GM10847 (cell line): ENCODE data around the gene WDR72.

ENCODE experiments used
- POLR2A ChIP-seq: IDR thresholded peaks from 2 replicates; pipeline ENCODE4 v1.6.1; 2011; ENCODE audit not compliant: insufficient read length; ENCODE audit errors: extremely low read depth

WDR72 gene

DNA sequence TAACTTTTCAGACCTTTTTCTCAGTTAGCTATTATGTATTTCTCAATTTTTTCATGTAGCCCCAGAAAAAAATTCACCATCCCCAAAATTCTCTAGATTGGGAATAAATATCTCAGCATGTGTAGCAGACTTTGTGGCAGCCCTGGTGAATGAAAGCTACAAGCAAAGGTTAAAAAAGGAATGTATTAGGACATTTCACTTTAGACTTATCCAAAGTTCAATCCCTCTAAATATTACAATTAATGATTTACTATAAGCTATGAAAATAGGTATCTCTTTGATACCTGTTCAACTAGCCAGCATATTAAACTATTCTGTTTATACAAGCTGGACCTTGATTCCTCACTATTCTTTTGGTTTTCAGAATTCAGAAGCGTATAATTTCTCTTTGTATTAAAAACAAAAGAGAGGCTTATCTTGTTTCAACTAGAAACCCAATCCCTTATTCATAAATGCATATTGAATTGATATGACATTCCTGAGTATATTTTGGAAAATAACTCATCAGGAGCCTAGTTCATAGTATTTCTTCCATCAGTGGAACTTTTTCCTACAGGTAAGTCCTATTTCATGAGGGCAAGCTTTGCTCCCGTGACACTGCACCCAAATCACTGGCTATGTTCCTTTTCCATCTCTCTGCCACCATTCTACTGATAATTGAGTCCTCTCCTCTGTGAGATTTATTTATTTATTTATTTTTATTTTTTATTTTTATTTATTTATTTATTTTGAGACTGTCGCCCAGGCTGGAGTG is 38.0 kb downstream of the WDR72 start:
- TF ChIP-seq POLR2A: no peak

DNA sequence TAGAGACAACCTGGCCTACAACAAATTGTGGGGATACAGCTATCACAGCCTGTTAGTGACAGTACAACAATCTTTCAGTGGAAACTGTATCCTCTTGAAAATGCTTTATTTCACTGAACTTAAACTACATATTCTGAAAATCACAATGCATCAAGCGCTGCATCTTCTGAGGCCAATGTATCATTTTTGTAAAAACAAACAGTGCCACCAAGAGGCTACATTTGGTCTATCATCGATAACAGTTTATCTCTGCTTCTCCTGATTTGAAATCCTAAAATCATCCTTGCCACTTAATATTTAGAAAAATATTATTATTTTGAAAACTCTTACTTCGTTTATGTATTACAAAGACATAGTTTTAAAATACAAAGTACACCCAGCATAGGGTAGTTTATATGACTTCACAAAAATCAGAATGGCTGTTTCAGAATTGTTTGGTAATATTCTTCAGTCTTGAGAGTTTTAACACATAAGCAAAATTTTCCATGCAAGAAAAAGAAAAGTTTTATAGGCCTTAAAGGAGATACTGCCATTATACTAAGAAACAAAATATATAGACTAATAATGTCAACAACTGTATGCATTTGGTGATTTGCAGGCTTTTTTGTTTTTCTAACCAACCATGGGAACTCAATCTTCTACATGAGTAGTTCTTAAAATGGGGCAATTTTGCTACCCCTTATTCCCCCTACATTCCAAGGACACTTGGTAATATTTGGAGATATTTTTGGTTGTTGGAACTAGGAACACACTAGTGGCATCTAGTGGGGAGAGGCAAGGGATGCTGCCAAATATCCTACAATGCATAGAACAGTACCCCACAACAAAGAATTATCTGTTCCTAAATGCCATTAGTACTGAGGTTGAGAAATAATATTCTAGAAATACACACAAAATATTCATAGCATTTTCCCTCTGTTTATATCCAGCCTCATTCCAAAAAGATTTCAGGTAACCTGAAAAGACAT is 42.3 kb downstream of the WDR72 start:
- TF ChIP-seq POLR2A: no peak

DNA sequence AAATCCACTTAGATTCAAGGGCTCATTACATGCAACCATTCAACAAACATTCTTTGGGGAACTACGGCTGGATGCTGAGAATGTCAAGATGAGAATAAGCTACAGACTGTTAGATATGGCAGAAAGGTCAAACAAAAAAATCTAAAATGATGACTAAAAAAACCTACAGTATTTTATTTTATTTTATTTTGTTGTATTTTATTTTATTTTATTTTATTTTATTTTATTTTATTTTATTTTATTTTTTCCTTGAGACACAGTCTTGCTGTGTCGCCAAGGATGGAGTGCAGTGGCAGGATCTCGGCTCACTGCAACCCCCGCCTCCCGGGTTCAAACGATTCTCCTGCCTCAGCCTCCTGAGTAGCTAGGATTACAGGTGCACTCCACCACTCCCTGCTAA is 46.2 kb downstream of the WDR72 start:
- no peak for TF ChIP-seq POLR2A

DNA sequence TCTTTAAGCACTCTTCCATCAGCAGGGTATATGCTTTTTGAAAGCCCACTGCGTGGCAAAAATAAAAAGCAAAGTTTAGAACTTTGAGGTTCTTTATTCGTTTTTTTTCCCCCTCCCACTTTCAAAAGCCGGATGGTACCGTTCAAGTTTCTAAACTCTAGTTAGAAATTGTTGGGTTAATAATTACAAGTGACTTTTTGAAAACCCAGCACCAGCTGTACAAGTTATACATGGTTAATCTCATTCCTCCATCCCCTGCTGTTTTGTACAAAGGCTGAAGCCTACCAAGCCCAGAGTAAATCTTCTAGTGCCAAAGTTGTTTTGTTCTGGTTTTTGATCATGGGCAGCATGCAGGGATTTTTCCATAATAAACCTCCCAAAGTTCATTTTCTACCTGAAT is 48.6 kb downstream of the WDR72 start:
- no peak for TF ChIP-seq POLR2A

DNA sequence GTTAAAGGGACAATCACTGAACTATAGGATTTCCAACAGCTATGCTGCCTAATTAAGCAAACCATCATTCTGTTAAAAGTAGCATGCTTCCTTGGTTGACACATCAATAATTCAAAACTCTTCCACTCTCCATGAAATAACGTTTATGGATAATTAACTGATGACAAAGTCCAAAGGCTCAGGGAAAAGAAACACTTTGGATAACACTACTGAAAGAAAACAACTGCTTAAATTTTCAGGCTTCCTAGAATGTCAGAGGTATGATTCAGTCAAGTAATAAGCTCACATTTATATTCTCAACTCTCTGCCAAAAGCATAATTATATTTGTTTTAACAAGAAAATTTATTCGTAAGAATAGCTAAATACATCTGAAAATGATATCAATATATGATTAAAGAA is 49.6 kb downstream of the WDR72 start:
- no peak for TF ChIP-seq POLR2A

DNA sequence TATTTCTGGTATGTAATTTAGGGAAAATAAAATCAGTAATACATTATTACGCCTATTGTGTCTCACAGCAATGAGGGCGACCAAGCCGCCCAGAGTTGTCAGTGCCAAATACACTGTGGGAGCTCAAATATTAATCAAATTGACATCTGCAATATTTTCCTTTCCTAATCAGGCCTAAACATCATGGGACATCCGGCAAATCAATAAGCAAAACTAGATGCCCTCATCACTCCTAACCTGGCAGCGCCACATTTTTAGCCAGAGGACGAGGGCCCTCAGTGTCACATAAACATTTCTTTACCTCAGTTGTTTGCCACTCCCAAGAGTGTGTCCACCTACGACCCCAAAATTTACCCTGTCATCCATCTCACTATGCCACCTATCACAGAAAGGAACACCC is 64.1 kb downstream of the WDR72 start:
- no peak for TF ChIP-seq POLR2A

DNA sequence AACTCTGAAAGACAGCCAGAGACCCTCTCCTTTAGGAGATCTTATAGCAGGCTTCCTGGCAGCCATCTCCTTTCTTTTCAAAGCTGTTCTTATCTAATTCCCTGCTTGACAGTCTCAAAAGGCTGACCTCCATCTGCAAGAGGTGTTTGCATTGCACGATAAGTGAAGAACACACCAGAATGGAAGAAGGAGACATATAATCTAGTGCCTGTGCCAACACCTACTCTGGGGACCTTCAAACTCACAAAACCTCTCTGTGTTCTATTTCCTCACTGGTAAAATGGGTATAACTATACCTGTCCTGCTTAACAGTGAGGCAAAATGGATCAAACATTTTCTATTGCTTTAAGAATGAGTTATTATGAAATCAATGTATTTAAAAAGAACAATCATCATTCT is 65.0 kb downstream of the WDR72 start:
- no peak for TF ChIP-seq POLR2A

DNA sequence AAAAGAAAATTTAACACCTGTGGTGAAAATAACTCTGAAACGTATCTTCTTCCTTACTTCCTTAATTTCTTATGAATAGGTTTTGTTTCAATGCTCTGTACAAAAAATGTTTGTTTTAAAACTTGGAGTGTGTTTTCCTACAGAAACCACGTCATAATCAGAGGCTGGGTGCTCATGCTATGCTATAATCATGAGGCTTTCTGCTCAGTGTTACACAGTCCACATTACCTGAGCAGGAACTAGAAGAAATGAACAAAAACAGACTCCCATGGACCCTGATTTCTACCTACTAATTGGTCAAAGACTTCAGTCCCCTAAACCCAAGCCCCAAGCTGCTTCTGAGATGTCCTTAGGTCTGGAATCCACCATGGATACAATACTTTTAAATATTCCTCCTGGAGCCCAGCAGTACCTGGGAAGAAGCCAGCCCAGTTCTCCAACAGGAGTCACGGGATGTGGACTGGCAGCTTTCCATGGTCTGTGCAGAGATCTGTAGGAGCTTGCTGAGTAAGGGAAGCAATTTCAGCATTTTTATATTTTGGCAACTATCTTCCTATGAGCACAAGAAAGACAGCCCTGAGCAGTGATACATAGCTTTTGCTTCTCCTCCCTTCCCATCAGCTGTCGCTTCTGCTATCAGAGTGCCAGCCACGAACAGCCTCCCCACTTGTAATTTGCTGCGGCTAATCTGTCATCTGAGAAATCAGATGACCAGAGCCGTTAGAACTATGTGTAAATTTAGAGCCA is 65.6 kb downstream of the WDR72 start:
- TF ChIP-seq POLR2A: no peak

DNA sequence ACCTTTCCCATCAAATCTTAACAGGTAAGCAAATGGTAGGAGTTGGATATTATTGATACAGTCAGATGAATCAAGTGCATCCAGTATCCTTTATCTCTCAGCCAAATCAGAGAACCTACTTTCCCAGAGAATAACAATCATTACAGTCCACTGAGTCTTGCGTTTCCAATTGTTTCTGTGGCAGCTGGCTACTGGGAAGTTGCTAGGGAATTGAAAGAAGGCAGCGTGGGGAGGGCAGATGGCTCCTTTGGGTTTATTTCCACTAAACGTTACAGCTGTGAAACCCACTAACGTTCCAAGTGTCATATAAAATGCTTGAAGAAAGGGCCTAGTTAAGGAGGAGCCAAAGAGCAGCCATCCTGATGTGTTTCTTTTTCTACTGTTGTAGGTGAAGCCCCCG is 78.4 kb downstream of the WDR72 start:
- TF ChIP-seq POLR2A: no peak

DNA sequence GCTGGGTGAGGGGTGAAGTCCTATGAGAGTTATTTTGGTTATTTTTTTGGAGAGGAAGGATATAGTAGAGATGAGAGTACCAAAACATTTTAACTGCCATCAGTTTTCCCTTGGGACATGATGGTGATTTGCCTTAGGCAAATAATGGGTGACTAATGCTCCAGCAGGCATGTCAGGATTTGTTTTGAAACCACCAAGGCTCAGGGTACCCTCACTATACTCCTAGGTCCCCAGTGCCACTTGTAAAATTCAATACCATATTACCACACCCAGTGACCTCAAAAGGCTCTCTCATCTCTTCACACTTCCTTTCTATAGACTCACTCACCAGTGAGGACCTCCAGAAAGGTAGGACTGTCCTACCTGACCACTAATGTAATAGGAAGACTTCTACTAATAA is 83.6 kb downstream of the WDR72 start:
- no peak for TF ChIP-seq POLR2A

DNA sequence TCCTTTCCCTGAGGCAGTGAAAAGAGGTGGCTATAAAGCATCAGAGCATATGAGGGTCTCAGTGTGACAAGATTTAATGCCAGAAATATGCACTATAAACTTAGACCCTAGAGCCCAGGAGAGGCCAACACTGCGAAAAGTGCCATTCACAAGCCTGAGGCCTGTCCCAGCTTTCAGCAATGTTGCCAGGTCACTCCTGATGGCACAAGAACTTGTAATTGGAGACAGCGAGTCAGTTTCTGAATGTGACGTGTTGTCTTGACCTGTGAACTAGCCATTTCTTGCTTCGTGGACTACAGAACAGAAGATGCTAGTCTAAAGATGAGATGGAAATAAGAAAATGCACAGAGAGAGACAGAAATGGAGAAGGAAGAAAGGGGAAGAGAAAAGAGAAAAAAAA is 87.9 kb downstream of the WDR72 start:
- TF ChIP-seq POLR2A: no peak

DNA sequence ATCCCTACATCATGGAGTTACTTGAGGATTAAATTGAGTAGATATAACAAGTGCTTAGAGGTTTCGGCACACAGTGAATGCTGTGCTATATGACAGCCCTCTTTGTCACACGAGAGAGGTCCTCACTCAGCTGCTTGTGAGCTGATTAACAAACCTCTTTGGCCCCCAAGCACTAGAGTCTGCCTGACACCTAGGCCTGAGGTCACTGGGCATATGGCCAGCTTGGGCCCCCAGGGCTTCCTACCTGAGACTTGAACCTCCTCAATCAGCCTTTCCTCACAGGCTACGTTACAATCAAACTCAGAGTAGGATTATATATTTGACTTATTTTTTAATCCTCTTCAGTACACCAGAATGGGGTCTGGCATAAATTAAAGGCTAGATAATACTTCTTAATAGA is 88.8 kb downstream of the WDR72 start:
- no peak for TF ChIP-seq POLR2A

DNA sequence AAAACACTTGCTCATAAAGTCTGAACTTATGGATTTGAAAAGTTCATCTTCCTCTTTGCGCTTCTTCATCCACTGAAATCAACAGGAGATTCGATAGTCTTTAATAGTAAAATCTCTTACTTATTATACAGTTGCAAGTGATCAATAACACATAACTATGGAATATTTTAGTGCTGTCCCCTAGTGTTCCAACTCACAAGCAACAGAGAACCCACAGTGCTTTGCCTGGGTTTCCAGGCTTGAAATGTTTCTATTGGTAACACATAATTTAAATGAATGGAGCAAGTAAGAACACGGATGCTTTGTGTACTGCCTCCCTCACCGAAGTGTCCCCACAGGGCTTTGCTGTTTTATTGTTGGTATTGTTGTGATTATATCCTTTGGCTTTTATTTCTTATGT is 93.5 kb downstream of the WDR72 start:
- no peak for TF ChIP-seq POLR2A

DNA sequence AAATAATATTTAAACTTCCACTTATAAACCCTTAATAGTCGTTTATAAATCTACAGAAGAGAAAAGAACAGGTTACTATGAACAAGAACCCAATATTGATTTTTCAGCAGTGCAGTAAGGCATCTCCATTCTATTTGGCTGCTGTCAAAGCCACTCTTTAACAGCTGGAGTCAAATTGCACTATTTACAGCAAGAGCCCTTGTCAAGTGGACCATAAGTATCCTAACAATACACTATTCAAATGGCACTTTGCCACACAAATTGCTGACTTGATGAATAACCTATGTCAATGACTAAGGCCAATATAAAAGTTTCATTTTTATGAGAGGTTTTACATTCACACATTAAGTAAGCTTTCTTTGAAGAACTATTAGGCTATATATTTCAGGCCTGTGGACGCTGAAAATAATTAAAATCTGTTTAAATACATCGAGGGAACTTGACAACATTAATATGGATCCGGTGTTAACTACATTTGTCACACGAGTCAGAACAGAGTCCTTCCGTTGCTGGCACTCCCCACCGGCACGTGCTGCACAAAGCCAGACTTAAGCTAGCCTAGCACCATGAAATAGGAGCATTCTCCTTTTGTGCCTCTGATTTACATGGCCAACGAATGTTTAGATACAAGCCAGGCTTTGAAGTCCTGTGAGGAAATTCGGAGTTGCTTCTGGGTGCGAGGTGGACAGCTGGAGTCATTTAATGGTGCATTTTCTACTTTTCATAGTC is 100.5 kb downstream of the WDR72 start:
- TF ChIP-seq POLR2A: no peak

DNA sequence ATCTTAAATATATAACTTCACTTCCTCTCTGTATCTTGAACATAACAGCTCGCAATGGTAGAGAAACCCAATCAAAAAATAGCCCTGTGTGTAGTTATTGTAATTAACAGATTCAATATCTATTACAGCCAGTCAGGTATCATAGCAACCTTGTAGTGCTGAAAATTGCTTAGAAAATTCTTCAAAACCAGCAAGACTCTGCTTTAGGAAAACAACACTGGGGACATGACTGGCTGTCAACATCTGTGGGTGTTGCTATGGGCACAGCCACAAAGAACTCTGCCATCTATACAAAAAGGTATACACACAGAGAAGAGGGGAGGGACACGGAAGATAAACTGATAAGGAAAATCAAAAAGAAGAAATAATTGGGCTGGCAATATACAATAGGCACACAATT is 101.2 kb downstream of the WDR72 start:
- TF ChIP-seq POLR2A: no peak

DNA sequence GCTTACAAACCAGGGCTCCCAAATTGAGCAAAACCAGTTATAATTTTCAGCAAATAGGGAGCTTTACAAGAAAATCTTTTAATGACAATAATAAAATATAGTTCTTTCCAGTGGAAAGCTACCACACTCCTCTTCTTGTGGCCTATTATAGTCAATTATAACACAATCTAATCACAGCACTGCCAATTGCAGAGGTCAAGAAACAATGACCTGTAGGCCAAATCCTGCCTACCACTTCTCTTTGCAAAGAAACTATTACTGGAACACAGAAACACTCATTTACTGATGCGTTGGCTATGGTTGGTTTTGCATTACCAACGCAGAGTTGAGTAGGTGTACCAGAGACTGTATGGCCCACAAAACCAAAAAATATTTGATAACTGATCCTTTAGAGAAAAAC is 110.5 kb downstream of the WDR72 start:
- no peak for TF ChIP-seq POLR2A

DNA sequence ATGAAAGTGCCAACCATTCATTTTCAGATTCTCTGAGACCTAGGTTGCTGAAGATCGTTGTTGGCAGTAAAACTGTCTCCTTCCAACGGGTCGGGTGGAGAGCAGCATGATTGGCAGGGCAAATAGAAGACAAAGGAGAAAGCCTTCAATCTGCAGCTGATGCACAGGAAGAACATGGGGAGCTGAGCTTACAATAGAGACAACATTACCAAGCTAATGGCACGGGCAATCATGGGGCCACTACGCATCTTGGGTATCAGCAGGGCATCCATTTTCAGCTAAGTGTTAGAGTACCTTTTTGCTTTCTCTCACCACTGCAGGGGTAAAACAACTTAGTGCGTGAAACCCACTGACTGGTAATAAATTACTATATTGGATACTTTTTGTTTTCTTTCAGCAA is 114.8 kb downstream of the WDR72 start:
- no peak for TF ChIP-seq POLR2A
